Measurements from ENCODE around the gene PRKCB. TPM values are rescaled to one million over a fixed set of nuclear protein-coding genes. Genes with fewer than 3 reads are reported as not detected.

The PRKCB gene
- total RNA-seq, 1 experiment from 2014 or later = 0.89 TPM

- Histone ChIP-seq H4K20me1 (ENCODE audit: insufficient read depth) (no peaks in the 10 kb centered on the region), H3K9me2 (ENCODE audit: insufficient read depth) (no peaks in the 10 kb centered on the region), H3K4me1 (ENCODE audit: control insufficient read depth in 1 of 2, insufficient read depth in 2 of 2, low read length in 2 of 2) (no peaks in the 10 kb centered on the region), H3K79me2 (ENCODE audit: insufficient read depth, low read length) (no peaks in the 10 kb centered on the region), H3K4me3 (replicated peaks in 1 of 2; ENCODE audit: low read depth in 1 of 2, low read length in 2 of 2) (no peak overlapping the region), H3K27ac (ENCODE audit: low read depth, low read length) (no peak overlapping the region), H2AFZ (ENCODE audit: low read depth, low read length, poor library complexity, severe bottlenecking) (no peak overlapping the region), H3K36me3 (ENCODE audit: control insufficient read depth in 1 of 2, insufficient read depth in 2 of 2, low read length in 2 of 2) (no peaks in the 10 kb centered on the region), H3K9ac (ENCODE audit: low read length) (no peak overlapping the region), H3K4me2 (ENCODE audit: low read length) (no peak overlapping the region), H3K9me3 (ENCODE audit: control insufficient read depth in 1 of 2, insufficient read depth in 1 of 2, low read depth in 1 of 2, low read length in 2 of 2) (no peaks in the 10 kb centered on the region), H3K27me3 (ENCODE audit: insufficient read depth, low read length) (peaks cover 17% of the 10 kb centered on the region; the same call in 1 of the 2 replicates)
- ChIA-PET CTCF (no interaction called here), POLR2A (no interaction called here), RAD21 (ENCODE audit: low non-redundant PET in 1 of 2, low total read pairs in 2 of 2, uncharacterized antibody in 2 of 2, unreplicated experiment in 2 of 2) (no interaction called here)
- intact Hi-C loops (cut with micrococcal nuclease) = no loop called here
- TF ChIP-seq EGR1 (IDR thresholded peaks at IDR 0.05; ENCODE audit: low read depth) = no peak
- TF ChIP-seq FOSL1 (IDR thresholded peaks at IDR 0.05; ENCODE audit: low read depth) = no peak
- ATAC-seq (no peak), DNase-seq (ENCODE audit: low read depth, low spot score) (no peak)
- no TSS peak for BruUV-seq (replicated peaks)
Observed at GRCh38 chr16:24234737-24235136, 399.0 kb downstream of the PRKCB start.

- CTCF ChIA-PET = no interaction called here
- H3K9me3 ChIP-seq (ENCODE audit: control insufficient read depth in 1 of 2, insufficient read depth in 1 of 2, low read depth in 1 of 2, low read length in 2 of 2) = no peaks in the 10 kb centered on the region
- no peak for TF ChIP-seq ELF1 (IDR thresholded peaks at IDR 0.05; ENCODE audit: borderline replicate concordance, low read depth)
- no peak for TF ChIP-seq CBX3 (IDR thresholded peaks at IDR 0.05; ENCODE audit: low read depth)
- no peak for TF ChIP-seq POLR2AphosphoS5 (IDR thresholded peaks at IDR 0.05; ENCODE audit: low read depth, low read length)
- no peak for TF ChIP-seq EZH2phosphoT487 (IDR thresholded peaks at IDR 0.05; ENCODE audit: borderline replicate concordance)
- TF ChIP-seq FOSL1 (IDR thresholded peaks at IDR 0.05; ENCODE audit: low read depth) = no peak
- TF ChIP-seq TCF7L2 (IDR thresholded peaks at IDR 0.05; ENCODE audit: borderline replicate concordance, extremely low read depth, insufficient read depth, insufficient read length) = no peak
- TF ChIP-seq EZH2 (IDR thresholded peaks at IDR 0.05) = no peak
- TF ChIP-seq ZNF274 (IDR thresholded peaks at IDR 0.05; ENCODE audit: low read depth, low read length) = no peak
- TF ChIP-seq EGR1 (IDR thresholded peaks at IDR 0.05; ENCODE audit: low read depth) = no peak
- TF ChIP-seq CEBPB (IDR thresholded peaks at IDR 0.05; ENCODE audit: low read depth) = no peak
- no peak for TF ChIP-seq CTCF (IDR thresholded peaks at IDR 0.05 in 2 of 3, conservative IDR thresholded peaks at IDR 0.05 in 1 of 3; ENCODE audit: borderline replicate concordance in 1 of 3, insufficient read depth in 1 of 3, low read depth in 2 of 3, low read length in 2 of 3)
- TF ChIP-seq ATF3 (IDR thresholded peaks at IDR 0.05) = no peak
- no peak for TF ChIP-seq SRF (IDR thresholded peaks at IDR 0.05; ENCODE audit: low read depth)
- no peak for TF ChIP-seq SIN3A (IDR thresholded peaks at IDR 0.05; ENCODE audit: low read depth)
- TF ChIP-seq REST (IDR thresholded peaks at IDR 0.05; ENCODE audit: low read depth) = no peak
Observed at GRCh38 chr16:24235806-24236205, 400.0 kb downstream of the PRKCB start.

More at GRCh38 chr16:24235806-24236205, 400.0 kb downstream of the PRKCB start:
- Histone ChIP-seq H3K79me2 (ENCODE audit: insufficient read depth, low read length) (no peaks in the 10 kb centered on the region), H3K9ac (ENCODE audit: low read length) (no peak overlapping the region), H4K20me1 (ENCODE audit: insufficient read depth) (no peaks in the 10 kb centered on the region), H3K9me2 (ENCODE audit: insufficient read depth) (no peaks in the 10 kb centered on the region), H3K4me3 (replicated peaks in 1 of 2; ENCODE audit: low read depth in 1 of 2, low read length in 2 of 2) (no peak overlapping the region), H3K36me3 (ENCODE audit: control insufficient read depth in 1 of 2, insufficient read depth in 2 of 2, low read length in 2 of 2) (no peaks in the 10 kb centered on the region), H3K27ac (ENCODE audit: low read depth, low read length) (no peak overlapping the region), H3K4me1 (ENCODE audit: control insufficient read depth in 1 of 2, insufficient read depth in 2 of 2, low read length in 2 of 2) (no peaks in the 10 kb centered on the region), H3K27me3 (ENCODE audit: insufficient read depth, low read length) (peaks cover 9% of the 10 kb centered on the region; the same call in 1 of the 2 replicates), H3K4me2 (ENCODE audit: low read length) (no peak overlapping the region), H2AFZ (ENCODE audit: low read depth, low read length, poor library complexity, severe bottlenecking) (no peak overlapping the region)
- no peak for DNase-seq (ENCODE audit: low read depth, low spot score)
- no TSS peak for BruUV-seq (replicated peaks)
- intact Hi-C loops (cut with micrococcal nuclease) = no loop called here
- ChIA-PET POLR2A (no interaction called here), RAD21 (ENCODE audit: low non-redundant PET in 1 of 2, low total read pairs in 2 of 2, uncharacterized antibody in 2 of 2, unreplicated experiment in 2 of 2) (no interaction called here)
- ATAC-seq = no peak

Data from HCT116 (cell line).